ENCODE measurements around the gene MTG2.

DNA sequence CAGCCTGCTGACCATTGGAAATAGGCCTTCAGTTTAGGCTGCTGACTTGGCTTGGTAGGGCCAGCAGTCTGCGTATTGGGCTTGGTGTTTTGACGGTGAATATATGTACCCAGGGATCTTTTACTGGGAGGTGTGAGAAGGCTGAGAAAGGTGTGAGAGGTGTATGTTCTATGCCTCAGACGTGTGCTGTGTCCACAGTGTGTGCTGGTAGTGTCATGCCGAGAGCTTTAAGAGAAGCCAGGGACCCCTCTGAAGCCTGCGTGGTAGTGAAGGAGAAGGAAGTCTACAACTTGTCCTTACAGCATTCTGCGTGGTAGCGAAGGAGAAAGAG is 37.2 kb upstream of the MTG2 start:
- TF ChIP-seq, protein P1, sequence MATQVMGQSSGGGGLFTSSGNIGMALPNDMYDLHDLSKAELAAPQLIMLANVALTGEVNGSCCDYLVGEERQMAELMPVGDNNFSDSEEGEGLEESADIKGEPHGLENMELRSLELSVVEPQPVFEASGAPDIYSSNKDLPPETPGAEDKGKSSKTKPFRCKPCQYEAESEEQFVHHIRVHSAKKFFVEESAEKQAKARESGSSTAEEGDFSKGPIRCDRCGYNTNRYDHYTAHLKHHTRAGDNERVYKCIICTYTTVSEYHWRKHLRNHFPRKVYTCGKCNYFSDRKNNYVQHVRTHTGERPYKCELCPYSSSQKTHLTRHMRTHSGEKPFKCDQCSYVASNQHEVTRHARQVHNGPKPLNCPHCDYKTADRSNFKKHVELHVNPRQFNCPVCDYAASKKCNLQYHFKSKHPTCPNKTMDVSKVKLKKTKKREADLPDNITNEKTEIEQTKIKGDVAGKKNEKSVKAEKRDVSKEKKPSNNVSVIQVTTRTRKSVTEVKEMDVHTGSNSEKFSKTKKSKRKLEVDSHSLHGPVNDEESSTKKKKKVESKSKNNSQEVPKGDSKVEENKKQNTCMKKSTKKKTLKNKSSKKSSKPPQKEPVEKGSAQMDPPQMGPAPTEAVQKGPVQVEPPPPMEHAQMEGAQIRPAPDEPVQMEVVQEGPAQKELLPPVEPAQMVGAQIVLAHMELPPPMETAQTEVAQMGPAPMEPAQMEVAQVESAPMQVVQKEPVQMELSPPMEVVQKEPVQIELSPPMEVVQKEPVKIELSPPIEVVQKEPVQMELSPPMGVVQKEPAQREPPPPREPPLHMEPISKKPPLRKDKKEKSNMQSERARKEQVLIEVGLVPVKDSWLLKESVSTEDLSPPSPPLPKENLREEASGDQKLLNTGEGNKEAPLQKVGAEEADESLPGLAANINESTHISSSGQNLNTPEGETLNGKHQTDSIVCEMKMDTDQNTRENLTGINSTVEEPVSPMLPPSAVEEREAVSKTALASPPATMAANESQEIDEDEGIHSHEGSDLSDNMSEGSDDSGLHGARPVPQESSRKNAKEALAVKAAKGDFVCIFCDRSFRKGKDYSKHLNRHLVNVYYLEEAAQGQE (IDR thresholded peaks at IDR 0.05): no peak
- TF ChIP-seq CTCF (IDR thresholded peaks at IDR 0.05; ENCODE audit: low read depth, low read length, missing input control) (no peak), TAF1 (conservative IDR thresholded peaks at IDR 0.05) (no peak), YY1 (IDR thresholded peaks at IDR 0.05) (no peak), RAD21 (IDR thresholded peaks at IDR 0.05) (no peak), SP1 (IDR thresholded peaks at IDR 0.05) (no peak), ATF3 (IDR thresholded peaks at IDR 0.05) (no peak), ZBTB33 (IDR thresholded peaks at IDR 0.05) (no peak), GABPA (IDR thresholded peaks at IDR 0.05 in 1 of 2, conservative IDR thresholded peaks at IDR 0.05 in 1 of 2) (no peak), FOXA1 (IDR thresholded peaks at IDR 0.05) (no peak), FOXA2 (IDR thresholded peaks at IDR 0.05) (no peak), RXRA (IDR thresholded peaks at IDR 0.05) (no peak)
- TF ChIP-seq, protein P2, sequence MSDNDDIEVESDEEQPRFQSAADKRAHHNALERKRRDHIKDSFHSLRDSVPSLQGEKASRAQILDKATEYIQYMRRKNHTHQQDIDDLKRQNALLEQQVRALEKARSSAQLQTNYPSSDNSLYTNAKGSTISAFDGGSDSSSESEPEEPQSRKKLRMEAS (IDR thresholded peaks at IDR 0.05): no peak

Measured in liver (tissue), 3 donors.